HepG2 (cell line): Measurements from ENCODE around the gene HPS1. TPM values are rescaled to one million over a fixed set of nuclear protein-coding genes. Genes with fewer than 3 reads are reported as not detected.

Source experiments
- ATAC-seq: fragments of 200-7000 bp; cut with Tn5 transposase; 3 replicates; pipeline ENCODE4 v1.9.1; 2020; ENCODE audit warnings: mild to moderate bottlenecking, moderate library complexity
- BruUV-seq: library from RNA; stranded (reverse); fragments of 400-500 nt; replicated peaks from 2 replicates; lab custom pipeline; 2021; lab: Mats Ljungman, UMichigan
- CTCF ChIA-PET: fragments of 300-600 bp; formaldehyde crosslinking; extraction: SDS; loops from one replicate; lab custom pipeline; 2021; ENCODE audit warnings: low total read pairs, inconsistent platforms, low intra/inter-chr PET ratio; lab: Yijun Ruan, JAX
- POLR2A ChIA-PET: fragments of 350-600 bp; sonication (Branson Sonifier 250); formaldehyde crosslinking; loops from one replicate; lab custom pipeline; 2020; ENCODE audit warnings: antibody characterized with exemption, inconsistent platforms; lab: Yijun Ruan, JAX
- DNase-seq: peaks from one replicate; pipeline ENCODE4 v3.0.0-alpha.2; 2015; ENCODE audit warnings: low spot score
- FAIRE-seq: peaks from 3 replicates; lab custom pipeline; 2011; peaks lifted over from hg19 to GRCh38; lab: Jason Lieb, UNC
- H2AFZ ChIP-seq: one replicate; pipeline ENCODE4 v1.6.1; 2011; ENCODE audit warnings: low read length, inconsistent platforms
- H3K27ac ChIP-seq: fragments of 300-600 bp; 3 replicates; pipeline ENCODE4 v1.8.0; 2011; ENCODE audit warnings: mixed run types, mild to moderate bottlenecking, mixed read lengths, low read length, inconsistent platforms; ENCODE audit not compliant: insufficient read depth; ENCODE audit errors: extremely low read length
- H3K27me3 ChIP-seq, 2 experiments: fragments of 200-600 bp in 1 of 2; 2 replicates in 1 of 2; 3 replicates in 1 of 2; pipeline versions ENCODE4 v1.6.0 to v1.8.0; 2011; ENCODE audit warnings: low read length in 2 of 2, mild to moderate bottlenecking in 2 of 2, moderate library complexity in 2 of 2, inconsistent platforms in 1 of 2; ENCODE audit not compliant: insufficient read depth in 2 of 2, control insufficient read depth in 1 of 2
- H3K36me3 ChIP-seq, 2 experiments: fragments of 200-600 bp in 1 of 2; replicated peaks in 1 of 2; 2 replicates in 1 of 2; 3 replicates in 1 of 2; pipeline versions ENCODE4 v1.5.1 to v1.8.0; 2011; ENCODE audit warnings: low read length in 2 of 2, inconsistent platforms in 1 of 2; ENCODE audit not compliant: insufficient read depth in 2 of 2, control insufficient read depth in 1 of 2
- H3K4me1 ChIP-seq: 2 replicates; pipeline ENCODE4 v1.5.1; 2012; ENCODE audit warnings: low read length, inconsistent platforms; ENCODE audit not compliant: insufficient read depth
- H3K4me2 ChIP-seq: 2 replicates; pipeline ENCODE4 v1.6.0; 2011; ENCODE audit warnings: low read depth, low read length, inconsistent platforms
- H3K4me3 ChIP-seq, 3 experiments: fragments of 200-600 bp in 1 of 3; sonication (generic), shearing (Covaris generic) in 1 of 3; replicated peaks in 1 of 3; 2 replicates each; pipeline ENCODE4 v1.5.1; 2011 to 2016; ENCODE audit warnings: low read length in 3 of 3, inconsistent platforms in 2 of 3, low read depth in 2 of 3, mild to moderate bottlenecking in 2 of 3, control low read depth in 1 of 3, mixed read lengths in 1 of 3; ENCODE audit not compliant: insufficient read depth in 1 of 3
- H3K79me2 ChIP-seq: one replicate; pipeline ENCODE4 v1.6.1; 2011; ENCODE audit warnings: low read length, inconsistent platforms; ENCODE audit not compliant: insufficient read depth
- H3K9ac ChIP-seq: 2 replicates; pipeline ENCODE4 v1.6.0; 2011; ENCODE audit warnings: mild to moderate bottlenecking, low read depth, low read length, inconsistent platforms; ENCODE audit not compliant: insufficient read depth
- H3K9me3 ChIP-seq: 2 replicates; pipeline ENCODE4 v1.5.1; 2012; ENCODE audit warnings: mild to moderate bottlenecking, low read length
- H4K20me1 ChIP-seq: 2 replicates; pipeline ENCODE4 v1.6.0; 2011; ENCODE audit warnings: inconsistent platforms, mild to moderate bottlenecking, low read length, moderate library complexity; ENCODE audit not compliant: insufficient read depth
- JDP2 ChIP-seq: sonication (generic); formaldehyde crosslinking; IDR thresholded peaks from 2 replicates; pipeline ENCODE4 v1.8.1; 2022; ENCODE audit warnings: missing genetic modification reagents, borderline replicate concordance
- MAFG ChIP-seq: sonication (generic); formaldehyde crosslinking; IDR thresholded peaks from 2 replicates; pipeline ENCODE4 v1.5.1; 2020; ENCODE audit warnings: mild to moderate bottlenecking, missing genetic modification reagents
- MTF2 ChIP-seq: sonication (generic); formaldehyde crosslinking; IDR thresholded peaks from 2 replicates; pipeline ENCODE4 v1.5.0; 2020; ENCODE audit warnings: missing genetic modification reagents, borderline replicate concordance
- NKX3-1 ChIP-seq: sonication (generic); formaldehyde crosslinking; IDR thresholded peaks from 2 replicates; pipeline ENCODE4 v1.5.0; 2020; ENCODE audit warnings: missing genetic modification reagents
- PAF1 ChIP-seq: IDR thresholded peaks from 2 replicates; pipeline ENCODE4 v1.6.1; 2016; ENCODE audit warnings: missing genetic modification reagents, missing compliant biosample characterization
- ZNF766 ChIP-seq: sonication (generic); formaldehyde crosslinking; IDR thresholded peaks from 2 replicates; pipeline ENCODE4 v1.5.0; 2020; ENCODE audit warnings: missing genetic modification reagents, borderline replicate concordance
- WGBS: methylation state at CpG from one replicate; pipeline ENCODE4 v1.1.6; 2017; ENCODE audit warnings: low lambda C conversion rate; 5-methylcytosine and 5-hydroxymethylcytosine counted together
- in situ Hi-C: cut with HindIII; loops from 2 replicates; pipeline ENCODE4 v1.10.0; 2017; ENCODE audit warnings: low pct_unique_long_range_greater_than_20kb; ENCODE audit not compliant: extremely low pct_ligation_motif_present
- intact Hi-C: fragments of 100-400 bp; cut with micrococcal nuclease; formaldehyde crosslinking; loops from one replicate; pipeline ENCODE4 v1.10.0; 2022; ENCODE audit not compliant: unreplicated experiment
- polyA plus RNA-seq, 8 experiments: library from polyadenylated mRNA; depleted of rRNA in 3 of 8; stranded (reverse) in 7 of 8; unstranded in 1 of 8; fragments of >200 nt; fragmentation: Illumina TruSeq in 4 of 8; extraction: Trizol in 4 of 8; gene quantifications; 2 replicates each; pipeline versions ENCODE4 v1.2.1 to v1.2.3, GENCODE V29; 2011 to 2016; ENCODE audit warnings: low read depth in 4 of 8, missing spikeins in 1 of 8, mixed read lengths in 1 of 8; ENCODE audit not compliant: insufficient read depth in 1 of 8
- total RNA-seq, 5 experiments: library from RNA; depleted of rRNA; stranded (reverse); fragments of >200 nt; fragmentation: Illumina TruSeq; extraction: Trizol; gene quantifications; 2 replicates each; pipeline ENCODE4 v1.2.3, GENCODE V29; 2016; ENCODE audit warnings: low read depth in 1 of 5
- TF ChIP-seq, protein P1 (sequence below): sonication (generic); formaldehyde crosslinking; IDR thresholded peaks from 2 replicates; pipeline ENCODE4 v1.4.0; 2020; ENCODE audit warnings: low read depth, mild to moderate bottlenecking, missing genetic modification reagents
- TF ChIP-seq, protein P2 (sequence below): sonication (generic); formaldehyde crosslinking; IDR thresholded peaks from 2 replicates; pipeline ENCODE4 v1.8.1; 2023; ENCODE audit warnings: mild to moderate bottlenecking, moderate library complexity, missing genetic modification reagents

The HPS1 gene
- total and polyA plus RNA-seq, 2 of the 13 experiments (the other 11 are each of a cell fraction or from before 2014, with no cell fraction given): 24.6 to 25.8 TPM

- ATAC-seq (no peak), DNase-seq (no peak), FAIRE-seq (no peak)
- H3K27me3 ChIP-seq: no peaks in the 10 kb centered on the region
- no peak overlapping the region for H3K4me2 ChIP-seq
- H3K36me3 ChIP-seq: peaks cover 3 to 8% of the 10 kb centered on the region in 2 experiments; a peak in 3 of 5 replicates
- no peak overlapping the region for H3K27ac ChIP-seq
- intact Hi-C loops (no loop called here), in situ Hi-C loops (no loop called here)
- H3K79me2 ChIP-seq: no peaks in the 10 kb centered on the region
- H3K9ac ChIP-seq: no peak overlapping the region
- H2AFZ ChIP-seq: no peak overlapping the region
- H3K4me3 ChIP-seq: no peak overlapping the region
- no TSS peak for BruUV-seq
- 94% methylated on average over 12 of the region's 18 CpGs for WGBS
- no peaks in the 10 kb centered on the region for H3K9me3 ChIP-seq
- no peaks in the 10 kb centered on the region for H4K20me1 ChIP-seq
- TF ChIP-seq NKX3-1 (CRISPR knock-in tag) (no peak), MAFG (CRISPR knock-in tag) (no peak), MTF2 (no peak), ZNF766 (CRISPR knock-in tag) (no peak), JDP2 (CRISPR knock-in tag) (no peak), PAF1 (no peak)
- TF ChIP-seq, protein P1, sequence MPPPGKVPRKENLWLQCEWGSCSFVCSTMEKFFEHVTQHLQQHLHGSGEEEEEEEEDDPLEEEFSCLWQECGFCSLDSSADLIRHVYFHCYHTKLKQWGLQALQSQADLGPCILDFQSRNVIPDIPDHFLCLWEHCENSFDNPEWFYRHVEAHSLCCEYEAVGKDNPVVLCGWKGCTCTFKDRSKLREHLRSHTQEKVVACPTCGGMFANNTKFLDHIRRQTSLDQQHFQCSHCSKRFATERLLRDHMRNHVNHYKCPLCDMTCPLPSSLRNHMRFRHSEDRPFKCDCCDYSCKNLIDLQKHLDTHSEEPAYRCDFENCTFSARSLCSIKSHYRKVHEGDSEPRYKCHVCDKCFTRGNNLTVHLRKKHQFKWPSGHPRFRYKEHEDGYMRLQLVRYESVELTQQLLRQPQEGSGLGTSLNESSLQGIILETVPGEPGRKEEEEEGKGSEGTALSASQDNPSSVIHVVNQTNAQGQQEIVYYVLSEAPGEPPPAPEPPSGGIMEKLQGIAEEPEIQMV (CRISPR knock-in tag): no peak
- TF ChIP-seq, protein P2, sequence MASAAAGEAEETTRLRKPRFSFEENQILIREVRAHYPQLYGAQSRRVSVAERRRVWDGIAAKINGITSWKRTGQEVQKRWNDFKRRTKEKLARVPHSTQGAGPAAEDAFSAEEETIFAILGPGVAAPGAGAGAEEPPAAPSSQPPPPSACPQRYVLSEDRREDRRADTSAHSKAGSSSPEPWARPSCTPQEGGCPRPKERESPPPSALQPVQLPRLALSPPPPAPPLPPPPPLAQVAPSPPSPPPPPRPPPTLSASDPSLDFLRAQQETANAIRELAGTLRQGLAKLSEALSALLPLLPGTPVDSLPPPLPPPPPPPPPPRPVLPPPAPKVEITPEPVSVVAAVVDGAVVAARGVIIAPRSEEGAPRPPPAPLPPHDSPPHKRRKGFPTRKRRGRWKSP: no peak
- H3K4me1 ChIP-seq: peaks cover 20% of the 10 kb centered on the region
- ChIA-PET POLR2A (no interaction called here), CTCF (no interaction called here)
Measured at GRCh38 chr10:98418665-98419468, 27.9 kb downstream of the HPS1 start.
